Measurements from ENCODE around the gene PPP6R3.

The PPP6R3 gene

DNA sequence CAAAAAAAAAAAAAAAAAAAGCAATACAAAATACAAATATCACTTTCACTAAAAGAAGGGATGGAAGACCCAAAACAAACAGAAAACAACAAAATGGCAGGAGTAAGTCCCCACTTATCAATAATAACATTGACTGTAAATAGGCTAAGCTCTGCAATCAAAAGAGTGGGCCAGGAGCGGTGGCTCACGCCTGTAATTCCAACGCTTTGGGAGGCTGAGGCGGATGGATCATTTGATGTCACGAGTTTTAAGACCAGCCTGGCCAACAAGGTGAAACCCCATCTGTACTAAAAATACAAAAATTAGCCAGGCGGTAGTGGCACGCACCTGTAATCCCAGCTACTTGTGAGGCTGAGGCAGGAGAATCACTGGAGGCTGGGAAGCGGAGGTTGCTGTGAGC lies 9.8 kb upstream of the PPP6R3 start:
- no peaks in the 10 kb centered on the region for H3K4me1 ChIP-seq (ENCODE audit: insufficient read depth, low read length, severe bottlenecking)
- no peak overlapping the region for H2AFZ ChIP-seq (ENCODE audit: low read length)
- H3K4me3 ChIP-seq (ENCODE audit: low read depth, low read length, poor library complexity, severe bottlenecking), result no peak overlapping the region
- H3K4me2 ChIP-seq (ENCODE audit: low read length), result no peak overlapping the region
- no peaks in the 10 kb centered on the region for H3K9me2 ChIP-seq (ENCODE audit: low read depth, low read length)
- H3K36me3 ChIP-seq (ENCODE audit: insufficient read depth, low read length), result no peaks in the 10 kb centered on the region
- TF ChIP-seq, protein P1, sequence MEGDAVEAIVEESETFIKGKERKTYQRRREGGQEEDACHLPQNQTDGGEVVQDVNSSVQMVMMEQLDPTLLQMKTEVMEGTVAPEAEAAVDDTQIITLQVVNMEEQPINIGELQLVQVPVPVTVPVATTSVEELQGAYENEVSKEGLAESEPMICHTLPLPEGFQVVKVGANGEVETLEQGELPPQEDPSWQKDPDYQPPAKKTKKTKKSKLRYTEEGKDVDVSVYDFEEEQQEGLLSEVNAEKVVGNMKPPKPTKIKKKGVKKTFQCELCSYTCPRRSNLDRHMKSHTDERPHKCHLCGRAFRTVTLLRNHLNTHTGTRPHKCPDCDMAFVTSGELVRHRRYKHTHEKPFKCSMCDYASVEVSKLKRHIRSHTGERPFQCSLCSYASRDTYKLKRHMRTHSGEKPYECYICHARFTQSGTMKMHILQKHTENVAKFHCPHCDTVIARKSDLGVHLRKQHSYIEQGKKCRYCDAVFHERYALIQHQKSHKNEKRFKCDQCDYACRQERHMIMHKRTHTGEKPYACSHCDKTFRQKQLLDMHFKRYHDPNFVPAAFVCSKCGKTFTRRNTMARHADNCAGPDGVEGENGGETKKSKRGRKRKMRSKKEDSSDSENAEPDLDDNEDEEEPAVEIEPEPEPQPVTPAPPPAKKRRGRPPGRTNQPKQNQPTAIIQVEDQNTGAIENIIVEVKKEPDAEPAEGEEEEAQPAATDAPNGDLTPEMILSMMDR (IDR thresholded peaks at IDR 0.05; ENCODE audit: low read length), result no peak
- no peak for TF ChIP-seq EZH2 (IDR thresholded peaks at IDR 0.05; ENCODE audit: borderline replicate concordance, low read length)
- H3K79me2 ChIP-seq (ENCODE audit: insufficient read depth, low read length), result no peaks in the 10 kb centered on the region
- H4K20me1 ChIP-seq (ENCODE audit: insufficient read depth, low read length), result no peaks in the 10 kb centered on the region
- H3K9me3 ChIP-seq (ENCODE audit: low read length), result no peaks in the 10 kb centered on the region
- no peaks in the 10 kb centered on the region for H3F3A ChIP-seq (ENCODE audit: insufficient read depth, low read length)
- no peak overlapping the region for H3K9ac ChIP-seq (ENCODE audit: low read length)
- no peak overlapping the region for H3K27ac ChIP-seq (ENCODE audit: low read depth, low read length, poor library complexity, severe bottlenecking)
- H3K27me3 ChIP-seq (ENCODE audit: insufficient read depth, low read length), result no peaks in the 10 kb centered on the region

DNA sequence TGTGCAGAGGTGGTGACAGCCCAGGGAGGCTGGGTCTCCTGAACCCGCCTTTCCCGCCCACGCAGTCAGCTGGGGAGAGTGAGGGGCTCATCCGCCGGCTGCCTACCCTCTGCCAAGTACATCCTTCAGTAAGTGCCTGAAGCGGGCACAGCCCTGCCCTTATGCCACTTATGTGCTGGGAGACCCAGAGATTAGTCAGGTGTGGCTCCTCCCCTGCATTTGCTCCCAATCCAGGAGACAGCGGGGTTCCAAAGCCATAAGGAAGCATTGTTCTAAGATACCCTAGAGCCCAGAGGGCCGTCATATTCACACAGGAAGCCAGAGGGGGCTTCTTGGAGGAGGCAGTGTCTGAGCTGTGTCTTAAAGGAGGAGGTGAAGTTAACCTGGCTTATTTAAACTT lies 5.8 kb upstream of the PPP6R3 start:
- Histone ChIP-seq H3K79me2 (ENCODE audit: insufficient read depth, low read length) (no peaks in the 10 kb centered on the region), H3K9ac (ENCODE audit: low read length) (no peak overlapping the region), H3F3A (ENCODE audit: insufficient read depth, low read length) (no peaks in the 10 kb centered on the region), H3K9me2 (ENCODE audit: low read depth, low read length) (no peaks in the 10 kb centered on the region), H4K20me1 (ENCODE audit: insufficient read depth, low read length) (no peaks in the 10 kb centered on the region), H3K27me3 (ENCODE audit: insufficient read depth, low read length) (no peaks in the 10 kb centered on the region; the same call in 1 of the 2 replicates), H3K9me3 (ENCODE audit: low read length) (no peaks in the 10 kb centered on the region), H2AFZ (ENCODE audit: low read length) (no peak overlapping the region), H3K36me3 (ENCODE audit: insufficient read depth, low read length) (no peaks in the 10 kb centered on the region), H3K4me2 (ENCODE audit: low read length) (no peak overlapping the region), H3K4me3 (ENCODE audit: low read depth, low read length, poor library complexity, severe bottlenecking) (no peak overlapping the region), H3K27ac (ENCODE audit: low read depth, low read length, poor library complexity, severe bottlenecking) (no peak overlapping the region), H3K4me1 (ENCODE audit: insufficient read depth, low read length, severe bottlenecking) (peaks cover 5% of the 10 kb centered on the region)
- TF ChIP-seq, protein P1 (IDR thresholded peaks at IDR 0.05; ENCODE audit: low read length), result no peak
- TF ChIP-seq EZH2 (IDR thresholded peaks at IDR 0.05; ENCODE audit: borderline replicate concordance, low read length), result no peak

DNA sequence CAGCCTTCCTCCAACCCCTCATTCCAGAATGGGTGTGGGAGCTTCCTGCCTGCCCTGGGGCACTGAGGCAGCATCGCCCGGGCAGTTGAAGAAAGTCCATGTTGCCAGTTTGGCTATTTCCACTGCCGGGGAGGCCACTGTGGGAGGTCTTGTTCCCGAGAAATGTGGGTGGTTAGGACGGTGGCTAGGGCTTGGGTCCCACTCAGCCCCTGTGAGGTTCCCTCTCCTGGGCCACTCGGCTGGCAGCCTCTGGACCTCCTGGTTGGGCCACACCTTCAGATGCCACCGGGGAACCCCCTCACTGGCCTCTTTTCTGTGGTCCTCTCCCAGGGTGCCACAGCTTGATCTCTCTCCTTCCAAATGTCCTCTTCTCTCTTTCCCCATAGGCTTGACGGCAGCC lies 5.1 kb upstream of the PPP6R3 start:
- no peak for TF ChIP-seq EZH2 (IDR thresholded peaks at IDR 0.05; ENCODE audit: borderline replicate concordance, low read length)
- TF ChIP-seq, protein P1 (IDR thresholded peaks at IDR 0.05; ENCODE audit: low read length), result no peak
- Histone ChIP-seq H3K27me3 (ENCODE audit: insufficient read depth, low read length) (no peaks in the 10 kb centered on the region; the same call in 1 of the 2 replicates), H4K20me1 (ENCODE audit: insufficient read depth, low read length) (no peaks in the 10 kb centered on the region), H3K9me2 (ENCODE audit: low read depth, low read length) (no peaks in the 10 kb centered on the region), H3K4me1 (ENCODE audit: insufficient read depth, low read length, severe bottlenecking) (peaks cover 7% of the 10 kb centered on the region), H3K4me3 (ENCODE audit: low read depth, low read length, poor library complexity, severe bottlenecking) (no peak overlapping the region), H2AFZ (ENCODE audit: low read length) (no peak overlapping the region), H3K27ac (ENCODE audit: low read depth, low read length, poor library complexity, severe bottlenecking) (no peak overlapping the region), H3K4me2 (ENCODE audit: low read length) (no peak overlapping the region), H3K36me3 (ENCODE audit: insufficient read depth, low read length) (no peaks in the 10 kb centered on the region), H3K9me3 (ENCODE audit: low read length) (no peaks in the 10 kb centered on the region), H3F3A (ENCODE audit: insufficient read depth, low read length) (no peaks in the 10 kb centered on the region), H3K79me2 (ENCODE audit: insufficient read depth, low read length) (no peaks in the 10 kb centered on the region), H3K9ac (ENCODE audit: low read length) (no peak overlapping the region)

Data from OCI-LY1 (cell line).